A549 (cell line): ENCODE measurements around the gene SLCO2B1.

Experiments
- BHLHE40 ChIP-seq: IDR thresholded peaks from 2 replicates; pipeline ENCODE4 v1.6.1; 2012; ENCODE audit warnings: low read depth, low read length, inconsistent platforms
- CBX8 ChIP-seq: fragments of 200-600 bp; sonication (generic); IDR thresholded peaks from 2 replicates; pipeline ENCODE4 v1.6.1; 2016
- CHD4 ChIP-seq: fragments of 200-600 bp; sonication (generic); IDR thresholded peaks from 2 replicates; pipeline ENCODE4 v1.6.1; 2016; ENCODE audit warnings: antibody characterized with exemption, mild to moderate bottlenecking, borderline replicate concordance
- FOSL2 ChIP-seq, 2 experiments: fragments of 450-650 bp in 1 of 2; fragments of >200 bp in 1 of 2; sonication (Bioruptor Twin) in 1 of 2; formaldehyde crosslinking; IDR thresholded peaks; 2 replicates each; pipeline versions ENCODE4 v1.5.0 to v1.6.1; 2016 to 2020; ENCODE audit warnings: mild to moderate bottlenecking in 1 of 2, moderate library complexity in 1 of 2
- HDAC2 ChIP-seq: fragments of 200-600 bp; sonication (generic); IDR thresholded peaks from 2 replicates; pipeline ENCODE4 v1.6.1; 2016
- MAFK ChIP-seq: fragments of 450-650 bp; IDR thresholded peaks from 2 replicates; pipeline ENCODE4 v1.6.1; 2014; ENCODE audit not compliant: partially characterized antibody
- POLR2A ChIP-seq: IDR thresholded peaks from 2 replicates; pipeline ENCODE4 v1.6.1; 2012; ENCODE audit warnings: mild to moderate bottlenecking, low read length
- REST ChIP-seq: fragments of 200-600 bp; sonication (generic); IDR thresholded peaks from 2 replicates; pipeline ENCODE4 v1.6.1; 2016; ENCODE audit warnings: antibody characterized with exemption, mild to moderate bottlenecking, moderate library complexity
- SREBF2 ChIP-seq: fragments of 450-650 bp; IDR thresholded peaks from 2 replicates; pipeline ENCODE4 v1.6.1; 2014; ENCODE audit warnings: mild to moderate bottlenecking, moderate library complexity
- ZNF302 ChIP-seq: fragments of 250-450 bp; sonication (Bioruptor Pico); IDR thresholded peaks from 2 replicates; pipeline ENCODE4 v1.9.0; 2021; ENCODE audit warnings: inconsistent platforms, mild to moderate bottlenecking, moderate library complexity
- TF ChIP-seq, protein P1 (sequence below): fragments of >200 bp; sonication (Bioruptor Twin); formaldehyde crosslinking; IDR thresholded peaks from 3 replicates; pipeline ENCODE4 v1.5.1; 2016

GRCh38 chr11:75203138-75203537 is 52.2 kb downstream of the SLCO2B1 start:
- no peak for TF ChIP-seq ZNF302 (CRISPR knock-in tag)
- TF ChIP-seq REST, result no peak
- TF ChIP-seq, protein P1, sequence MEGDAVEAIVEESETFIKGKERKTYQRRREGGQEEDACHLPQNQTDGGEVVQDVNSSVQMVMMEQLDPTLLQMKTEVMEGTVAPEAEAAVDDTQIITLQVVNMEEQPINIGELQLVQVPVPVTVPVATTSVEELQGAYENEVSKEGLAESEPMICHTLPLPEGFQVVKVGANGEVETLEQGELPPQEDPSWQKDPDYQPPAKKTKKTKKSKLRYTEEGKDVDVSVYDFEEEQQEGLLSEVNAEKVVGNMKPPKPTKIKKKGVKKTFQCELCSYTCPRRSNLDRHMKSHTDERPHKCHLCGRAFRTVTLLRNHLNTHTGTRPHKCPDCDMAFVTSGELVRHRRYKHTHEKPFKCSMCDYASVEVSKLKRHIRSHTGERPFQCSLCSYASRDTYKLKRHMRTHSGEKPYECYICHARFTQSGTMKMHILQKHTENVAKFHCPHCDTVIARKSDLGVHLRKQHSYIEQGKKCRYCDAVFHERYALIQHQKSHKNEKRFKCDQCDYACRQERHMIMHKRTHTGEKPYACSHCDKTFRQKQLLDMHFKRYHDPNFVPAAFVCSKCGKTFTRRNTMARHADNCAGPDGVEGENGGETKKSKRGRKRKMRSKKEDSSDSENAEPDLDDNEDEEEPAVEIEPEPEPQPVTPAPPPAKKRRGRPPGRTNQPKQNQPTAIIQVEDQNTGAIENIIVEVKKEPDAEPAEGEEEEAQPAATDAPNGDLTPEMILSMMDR, result no peak
- no peak for TF ChIP-seq POLR2A
- no peak for TF ChIP-seq MAFK
- no peak for TF ChIP-seq FOSL2 (IDR thresholded peaks at IDR 0.05)
- no peak for TF ChIP-seq FOSL2 (CRISPR knock-in tag; IDR thresholded peaks at IDR 0.05)
- no peak for TF ChIP-seq CBX8
- no peak for TF ChIP-seq BHLHE40
- no peak for TF ChIP-seq HDAC2
- TF ChIP-seq SREBF2, result no peak
- no peak for TF ChIP-seq CHD4
